ENCODE results near the gene PRTG.

DNA sequence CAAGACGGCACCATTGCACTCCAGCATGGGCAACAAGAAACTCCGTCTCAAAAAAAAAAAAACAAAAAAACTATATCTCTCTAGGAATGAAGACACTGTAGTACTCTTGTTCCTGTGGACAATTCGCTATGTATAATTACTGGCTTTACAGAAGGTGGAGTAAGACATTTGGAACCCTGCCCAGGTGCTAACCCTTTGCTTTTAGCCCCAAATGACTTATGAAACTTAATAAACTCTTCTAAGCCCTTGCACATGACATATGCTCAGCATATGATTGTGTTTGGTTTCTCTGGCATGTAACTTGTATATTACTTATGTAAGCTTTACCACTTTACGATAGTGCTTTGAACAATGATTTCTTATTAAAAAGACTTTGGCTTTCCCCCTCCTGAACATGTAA is 27.3 kb upstream of the PRTG start:
- TF ChIP-seq, protein P1, sequence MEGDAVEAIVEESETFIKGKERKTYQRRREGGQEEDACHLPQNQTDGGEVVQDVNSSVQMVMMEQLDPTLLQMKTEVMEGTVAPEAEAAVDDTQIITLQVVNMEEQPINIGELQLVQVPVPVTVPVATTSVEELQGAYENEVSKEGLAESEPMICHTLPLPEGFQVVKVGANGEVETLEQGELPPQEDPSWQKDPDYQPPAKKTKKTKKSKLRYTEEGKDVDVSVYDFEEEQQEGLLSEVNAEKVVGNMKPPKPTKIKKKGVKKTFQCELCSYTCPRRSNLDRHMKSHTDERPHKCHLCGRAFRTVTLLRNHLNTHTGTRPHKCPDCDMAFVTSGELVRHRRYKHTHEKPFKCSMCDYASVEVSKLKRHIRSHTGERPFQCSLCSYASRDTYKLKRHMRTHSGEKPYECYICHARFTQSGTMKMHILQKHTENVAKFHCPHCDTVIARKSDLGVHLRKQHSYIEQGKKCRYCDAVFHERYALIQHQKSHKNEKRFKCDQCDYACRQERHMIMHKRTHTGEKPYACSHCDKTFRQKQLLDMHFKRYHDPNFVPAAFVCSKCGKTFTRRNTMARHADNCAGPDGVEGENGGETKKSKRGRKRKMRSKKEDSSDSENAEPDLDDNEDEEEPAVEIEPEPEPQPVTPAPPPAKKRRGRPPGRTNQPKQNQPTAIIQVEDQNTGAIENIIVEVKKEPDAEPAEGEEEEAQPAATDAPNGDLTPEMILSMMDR (IDR thresholded peaks at IDR 0.05): no peak
- no peak for TF ChIP-seq EZH2phosphoT487 (IDR thresholded peaks at IDR 0.05)
